NCI-H82 treated with DMSO at 0.1 percent for 48 hours (cell line): ENCODE measurements around the gene CHD5.
"Not testable (repeated sequence)": the region's sequence is repeated elsewhere in the genome, so short reads cannot be mapped to it uniquely, and the experiment has no call there.

Source experiments
- DNase-seq: peaks from one replicate; lab custom pipeline; 2025; ENCODE audit not compliant: unreplicated experiment; lab: John Stamatoyannopoulos, UW

The CHD5 gene

GRCh38 chr1:6088956-6089355 lies 91.2 kb downstream of the CHD5 start:
- no peak for DNase-seq

GRCh38 chr1:6087958-6088357 lies 92.2 kb downstream of the CHD5 start:
- DNase-seq, result no peak

- no peak for DNase-seq
Measured at GRCh38 chr1:6087377-6087772, 92.7 kb downstream of the CHD5 start.

- no peak for DNase-seq
Measured at GRCh38 chr1:6086762-6087376, 93.3 kb downstream of the CHD5 start.

GRCh38 chr1:6086358-6086757 lies 93.8 kb downstream of the CHD5 start:
- DNase-seq, result no peak

GRCh38 chr1:6085666-6086065 lies 94.5 kb downstream of the CHD5 start:
- no peak for DNase-seq

GRCh38 chr1:6084781-6085495 lies 95.2 kb downstream of the CHD5 start:
- no peak for DNase-seq

- no peak for DNase-seq
Measured at GRCh38 chr1:6083801-6084446, 96.2 kb downstream of the CHD5 start.

- DNase-seq, result no peak
Measured at GRCh38 chr1:6083385-6083784, 96.7 kb downstream of the CHD5 start.

- no peak for DNase-seq
Measured at GRCh38 chr1:6082430-6082971, 97.6 kb downstream of the CHD5 start.

- no peak for DNase-seq
Measured at GRCh38 chr1:6081901-6082300, 98.2 kb downstream of the CHD5 start.

GRCh38 chr1:6080469-6080868 lies 99.7 kb downstream of the CHD5 start:
- no peak for DNase-seq

GRCh38 chr1:6077919-6078318 lies 102.2 kb downstream of the CHD5 start:
- DNase-seq, result no peak

GRCh38 chr1:6077506-6077905 lies 102.6 kb downstream of the CHD5 start:
- no peak for DNase-seq

GRCh38 chr1:6077061-6077460 lies 103.1 kb downstream of the CHD5 start:
- not testable (repeated sequence) for DNase-seq

GRCh38 chr1:6075748-6076147 lies 104.4 kb downstream of the CHD5 start:
- DNase-seq, result peak; percentile 2

GRCh38 chr1:6074192-6074901 lies 105.8 kb downstream of the CHD5 start:
- no peak for DNase-seq

GRCh38 chr1:6073480-6074053 lies 106.6 kb downstream of the CHD5 start:
- DNase-seq, result no peak

- DNase-seq, result no peak
Measured at GRCh38 chr1:6072774-6073479, 107.2 kb downstream of the CHD5 start.

- DNase-seq, result no peak
Measured at GRCh38 chr1:6071219-6071618, 108.9 kb downstream of the CHD5 start.
